HG02884 (cell line): ENCODE results near the gene PACSIN2.

Source experiments
- ATAC-seq: cut with Tn5 transposase; IDR thresholded peaks from one replicate; pipeline ENCODE4 v1.9.1; 2021; ENCODE audit warnings: mild to moderate bottlenecking, moderate library complexity; ENCODE audit not compliant: unreplicated experiment

Gene PACSIN2

DNA sequence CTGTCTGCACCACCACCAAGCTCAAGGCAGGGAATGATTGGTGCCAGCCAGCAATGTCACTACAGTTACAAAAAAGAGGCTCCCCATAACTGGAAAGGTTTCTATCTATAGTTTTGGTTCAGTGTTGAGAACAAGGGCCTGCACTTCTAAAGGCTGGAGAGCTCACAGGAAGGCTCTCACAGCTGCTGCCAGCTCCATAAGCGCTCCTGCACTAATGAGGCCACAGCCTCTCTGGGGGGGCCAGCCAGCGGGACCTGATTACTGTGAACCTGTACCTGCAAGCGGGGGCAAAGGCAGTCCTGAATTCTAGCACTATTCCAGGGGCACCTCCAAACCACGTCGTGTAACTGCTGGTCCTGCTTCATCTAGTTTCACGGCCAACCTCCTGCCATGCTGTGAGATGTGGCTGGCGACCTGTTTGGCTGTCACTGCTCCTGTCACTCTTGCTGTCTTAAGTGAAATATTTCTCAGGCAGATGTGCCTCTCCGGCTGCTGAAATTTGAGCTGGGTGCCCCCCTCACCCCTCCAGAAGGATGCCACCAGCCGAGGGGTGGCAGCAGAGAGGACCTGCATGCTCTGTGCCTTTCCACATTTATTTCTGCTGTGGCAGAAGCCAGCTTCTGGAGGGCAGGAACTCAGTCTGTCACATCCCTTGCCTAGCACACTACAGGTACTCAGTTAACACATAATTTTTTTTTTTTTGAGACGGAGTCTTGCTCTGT lies 104.6 kb downstream of the PACSIN2 start:
- no peak for ATAC-seq

GRCh38 chr22:42909363-42910058 lies 105.4 kb downstream of the PACSIN2 start:
- no peak for ATAC-seq

DNA sequence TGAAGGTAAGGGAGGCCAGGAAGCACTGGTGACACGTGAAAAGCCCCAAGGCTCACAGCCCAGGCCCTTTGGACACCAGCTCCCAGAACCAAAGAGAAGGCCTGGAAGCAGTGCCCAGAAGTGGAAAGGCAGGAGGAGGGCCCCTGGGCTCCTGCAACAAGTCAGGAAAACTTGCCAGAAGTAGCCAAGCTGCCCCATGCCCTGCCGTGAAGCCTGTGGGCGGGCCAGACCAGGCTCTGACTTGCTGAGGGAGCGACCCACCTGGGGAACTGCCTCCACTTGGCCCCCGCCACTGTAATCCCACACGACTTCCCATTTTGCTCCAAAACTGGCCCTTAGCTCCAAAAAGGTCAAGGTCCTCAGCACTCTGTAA lies 106.6 kb downstream of the PACSIN2 start:
- no peak for ATAC-seq

GRCh38 chr22:42907404-42908373 lies 107.3 kb downstream of the PACSIN2 start:
- ATAC-seq = no peak

DNA sequence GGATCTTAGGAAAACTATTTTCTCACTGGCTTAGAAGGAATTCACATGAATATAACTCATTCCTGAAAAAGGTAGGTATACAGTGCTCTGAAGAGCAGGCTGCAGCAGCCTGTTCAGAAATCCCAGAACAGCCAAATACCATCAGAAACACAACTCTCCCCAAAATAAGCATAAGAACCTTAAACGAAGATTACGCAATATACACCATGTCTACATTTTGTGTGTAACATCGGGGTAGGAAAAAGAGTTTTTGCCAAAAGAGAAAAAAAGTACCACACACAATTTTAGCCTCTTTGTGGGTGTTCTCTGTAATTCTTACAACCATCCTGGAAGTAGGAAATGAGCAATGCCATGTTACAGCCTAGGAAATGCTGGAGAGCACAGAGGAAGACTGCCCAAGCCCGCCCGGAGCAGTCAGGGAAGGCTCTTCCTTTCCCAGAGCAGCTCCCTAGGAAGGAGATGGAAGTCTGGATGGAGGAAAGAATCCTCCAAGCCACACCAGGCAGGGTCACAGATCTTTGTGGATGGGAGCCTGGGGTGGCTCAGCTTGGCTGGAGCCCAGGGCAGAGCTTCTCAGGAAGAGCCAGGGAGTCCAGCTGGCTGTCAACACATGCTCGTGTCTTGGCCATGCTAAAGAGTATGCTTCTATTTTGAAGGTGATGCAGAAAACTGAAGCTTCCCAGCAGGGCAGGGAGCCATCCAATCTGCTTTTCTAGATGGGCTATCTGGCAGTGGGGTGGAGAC lies 108.2 kb downstream of the PACSIN2 start:
- no peak for ATAC-seq

GRCh38 chr22:42905702-42906183 lies 109.2 kb downstream of the PACSIN2 start:
- no peak for ATAC-seq

DNA sequence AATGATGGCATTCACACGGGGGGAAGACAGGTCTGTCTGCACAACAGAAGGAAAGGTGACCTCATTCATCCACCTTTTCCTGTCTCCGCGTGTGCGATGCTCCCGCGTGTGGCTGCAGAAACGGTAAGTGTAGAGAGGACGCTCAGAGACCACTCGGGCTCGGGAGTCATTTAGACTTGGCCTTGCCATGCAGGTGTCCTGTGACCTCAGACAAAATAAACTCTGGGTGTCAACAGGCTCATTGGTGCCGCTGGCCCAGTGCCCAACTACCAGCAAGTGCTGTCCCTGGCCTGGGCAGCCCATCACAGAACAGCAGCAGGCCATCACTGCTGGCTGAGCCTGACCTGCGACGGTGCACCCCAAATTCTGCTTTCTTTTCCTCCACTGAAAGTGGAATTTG lies 109.7 kb downstream of the PACSIN2 start:
- no peak for ATAC-seq

DNA sequence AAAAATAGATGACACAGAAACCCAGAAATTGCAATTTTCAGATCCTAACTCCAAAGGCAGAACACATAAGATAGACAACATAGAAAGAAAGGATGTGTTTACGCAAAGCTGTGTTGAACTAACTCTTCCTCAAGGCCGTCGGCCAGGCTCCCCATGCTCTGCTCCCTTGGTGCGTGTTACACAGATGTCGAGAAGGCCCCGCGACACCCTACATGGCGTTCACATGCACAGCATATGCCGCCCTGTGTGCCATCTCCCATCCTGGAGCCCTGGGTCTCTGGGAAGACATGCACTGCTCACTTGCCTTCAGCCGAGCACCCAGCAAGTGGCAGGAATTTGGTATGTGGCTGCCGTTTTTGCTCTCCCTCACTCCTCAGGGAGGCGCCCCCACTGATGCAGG lies 110.9 kb downstream of the PACSIN2 start:
- ATAC-seq = no peak

DNA sequence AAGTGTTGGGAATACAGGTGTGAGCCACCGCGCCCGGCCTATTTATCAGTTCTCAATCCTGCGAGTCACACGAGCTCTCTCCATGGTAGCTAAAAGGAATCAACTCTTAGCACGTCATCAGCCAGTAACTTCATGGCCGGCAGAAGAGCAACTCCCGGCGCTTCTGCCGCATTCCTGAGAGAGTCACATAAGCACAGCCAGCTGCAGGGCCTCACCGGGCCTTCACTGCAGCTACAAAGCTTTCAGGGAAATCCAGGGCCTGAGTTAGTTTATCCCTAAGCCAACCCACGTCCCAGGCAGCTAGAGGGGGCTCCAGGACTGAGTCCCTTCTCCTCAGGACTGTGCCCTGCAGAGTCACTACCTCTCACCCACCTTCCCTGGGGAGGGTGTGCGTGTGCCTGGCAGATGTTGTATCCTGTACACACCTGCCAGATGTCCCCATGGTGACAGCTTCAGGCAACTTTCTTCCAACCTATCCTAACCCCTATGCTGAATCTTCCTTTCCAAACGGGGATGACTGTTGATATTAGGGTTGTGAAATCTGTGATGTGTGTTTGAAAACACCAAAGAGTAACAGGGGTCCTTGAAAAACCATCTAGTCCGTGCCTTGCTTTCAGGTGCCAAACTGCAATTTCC lies 112.0 kb downstream of the PACSIN2 start:
- no peak for ATAC-seq

- ATAC-seq = no peak
Observed at GRCh38 chr22:42901790-42902508, 113.0 kb downstream of the PACSIN2 start.

DNA sequence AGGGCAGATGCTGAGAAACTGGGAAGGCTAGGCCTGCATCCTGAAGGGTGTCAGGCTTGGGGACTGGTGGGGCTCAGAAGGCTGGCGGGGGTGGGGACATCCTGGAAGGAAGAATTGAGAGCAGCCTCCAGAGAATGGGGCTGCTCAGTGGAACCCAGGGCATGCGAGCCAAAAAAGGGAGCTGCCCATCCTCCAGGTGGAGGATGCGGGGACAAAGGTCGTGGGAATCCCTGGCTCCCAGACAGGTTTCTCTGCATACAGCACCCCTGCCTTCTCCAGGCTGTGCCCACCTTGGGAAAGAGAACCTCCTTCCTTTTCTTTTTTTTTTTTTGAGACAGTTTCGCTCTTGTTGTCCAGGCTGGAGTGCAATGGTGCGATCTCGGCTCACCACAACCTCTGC lies 117.0 kb downstream of the PACSIN2 start:
- no peak for ATAC-seq

DNA sequence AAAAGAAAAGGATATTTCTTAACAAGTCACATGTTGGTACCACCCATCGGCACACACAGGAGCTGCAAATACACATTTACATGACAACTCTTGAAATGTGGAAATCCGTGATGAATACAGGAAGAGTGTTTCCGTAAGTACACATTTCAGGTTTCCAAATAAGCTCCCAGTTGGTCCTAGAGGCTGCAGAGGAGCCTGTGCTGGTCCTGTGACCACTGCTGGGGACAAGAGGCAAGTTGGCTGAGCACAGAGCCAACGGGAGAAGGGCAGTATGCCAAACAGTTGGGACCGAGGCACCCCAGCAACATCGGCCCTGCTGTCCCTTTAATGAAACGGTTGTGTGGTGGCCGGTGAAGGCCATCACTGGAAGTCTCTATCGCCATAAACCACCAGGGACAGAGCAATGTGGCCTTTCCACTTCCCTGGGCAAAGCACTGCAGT lies 119.4 kb downstream of the PACSIN2 start:
- ATAC-seq = no peak

GRCh38 chr22:42895087-42895486 lies 119.9 kb downstream of the PACSIN2 start:
- no peak for ATAC-seq

DNA sequence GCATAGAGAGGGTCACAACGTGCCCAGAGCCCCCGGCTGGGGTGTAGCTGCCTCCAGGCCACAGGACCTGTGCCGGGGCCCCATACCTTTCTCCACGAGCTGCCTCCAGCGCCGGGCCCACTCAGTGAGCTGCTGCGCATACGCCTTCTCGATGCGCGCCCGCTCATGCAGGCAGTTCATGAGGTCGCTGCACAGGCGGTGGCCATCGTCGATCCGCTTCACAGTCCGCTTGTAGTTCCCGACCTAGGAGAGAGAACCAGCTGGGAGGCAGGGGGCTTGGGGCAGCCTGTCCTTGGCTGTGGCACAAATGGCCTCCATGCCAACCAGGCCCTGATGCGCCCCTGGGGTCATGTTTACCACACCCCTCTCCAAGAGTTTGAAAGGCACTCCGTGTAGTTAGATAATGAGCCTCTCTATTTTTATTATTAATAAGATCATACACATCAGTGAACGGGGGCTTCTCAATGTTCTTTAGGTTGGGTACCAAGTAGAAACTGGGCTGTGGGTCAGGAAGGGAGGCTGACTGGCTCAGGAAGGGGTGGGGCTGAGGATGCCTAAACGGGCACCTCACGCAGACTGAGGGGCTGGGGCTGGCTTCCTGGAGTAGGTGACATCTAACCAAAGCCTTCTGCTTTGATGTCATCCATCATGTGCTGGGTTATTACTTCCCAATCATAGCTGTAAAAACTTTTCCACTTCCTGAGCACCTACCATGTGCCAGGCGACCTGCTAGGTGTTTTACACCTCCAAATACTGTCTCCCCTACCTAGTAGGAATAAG lies 121.4 kb downstream of the PACSIN2 start:
- ATAC-seq = no peak

GRCh38 chr22:42892571-42893316 lies 122.2 kb downstream of the PACSIN2 start:
- no peak for ATAC-seq

GRCh38 chr22:42892156-42892555 lies 122.8 kb downstream of the PACSIN2 start:
- ATAC-seq = no peak

DNA sequence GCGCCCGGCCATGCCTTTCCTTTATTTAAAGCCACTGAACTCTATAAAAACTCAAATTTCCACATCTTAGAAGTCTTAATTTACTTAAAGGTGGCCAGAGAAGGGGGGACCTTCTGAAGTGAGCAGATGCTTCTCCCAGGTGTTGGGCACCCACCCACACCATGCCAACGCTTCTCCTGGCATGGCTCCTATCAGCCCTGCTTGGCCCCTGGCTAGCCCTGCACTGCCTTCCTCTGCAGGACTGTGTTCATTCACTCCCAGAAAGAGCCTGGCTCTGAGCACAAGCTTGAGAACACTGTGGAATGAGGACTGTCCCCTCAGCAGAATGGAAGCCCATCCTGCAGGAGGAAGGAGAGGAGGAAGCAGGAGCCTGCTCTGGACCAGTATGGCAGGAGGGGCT lies 123.3 kb downstream of the PACSIN2 start:
- ATAC-seq = no peak

DNA sequence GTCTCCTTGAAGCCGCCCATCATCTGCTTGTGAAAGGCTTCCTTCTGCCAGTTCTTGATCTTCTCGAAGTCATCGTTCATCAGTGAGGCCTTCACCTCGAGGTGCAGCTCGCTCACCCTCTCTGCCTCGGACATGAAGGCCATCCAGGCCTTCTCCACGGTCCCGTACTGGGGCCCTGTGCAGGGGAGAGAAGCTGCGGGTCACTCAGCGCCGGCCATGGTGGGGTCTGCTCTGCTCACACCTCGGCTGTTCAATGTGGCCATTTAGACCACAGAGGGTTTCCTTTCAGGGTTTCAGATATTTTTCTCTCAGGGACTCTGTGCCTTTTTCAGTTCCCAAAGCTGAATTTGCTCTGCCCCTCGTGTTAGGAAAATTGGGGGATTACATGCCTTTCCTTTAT lies 123.9 kb downstream of the PACSIN2 start:
- no peak for ATAC-seq
